MM.1S (cell line): ENCODE results near the gene KIAA1210.

Experiments
- EZH2 ChIP-seq: fragments of 300-600 bp; sonication (generic); optimal IDR thresholded peaks from 2 replicates; pipeline ENCODE3; 2017; ENCODE audit warnings: low read depth, mild to moderate bottlenecking, antibody characterized with exemption, low read length, mixed read lengths
- TF ChIP-seq, protein P1 (sequence below): fragments of 300-600 bp; sonication (generic); IDR thresholded peaks from 2 replicates; pipeline ENCODE4 v1.5.1; 2016; ENCODE audit warnings: antibody characterized with exemption, low read length, mixed read lengths

DNA sequence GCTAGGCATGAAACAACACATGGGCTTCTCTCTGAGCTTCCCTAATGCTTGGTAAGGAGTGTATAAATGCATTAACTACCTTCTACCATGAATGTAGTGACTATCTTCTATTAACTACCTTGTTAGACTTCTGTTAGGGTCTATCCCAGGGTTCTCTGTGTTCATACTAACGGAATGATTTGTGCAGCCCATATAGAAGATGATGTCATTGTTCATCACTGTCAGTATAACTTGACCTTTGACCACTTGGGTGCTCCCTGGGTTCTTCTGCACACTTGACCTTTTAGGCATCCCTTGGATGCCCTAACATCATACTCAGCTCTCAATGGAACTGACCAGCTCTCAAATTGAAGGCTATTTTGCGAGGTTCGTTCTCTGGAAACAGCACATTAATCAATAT lies 85.6 kb downstream of the KIAA1210 start:
- TF ChIP-seq, protein P1, sequence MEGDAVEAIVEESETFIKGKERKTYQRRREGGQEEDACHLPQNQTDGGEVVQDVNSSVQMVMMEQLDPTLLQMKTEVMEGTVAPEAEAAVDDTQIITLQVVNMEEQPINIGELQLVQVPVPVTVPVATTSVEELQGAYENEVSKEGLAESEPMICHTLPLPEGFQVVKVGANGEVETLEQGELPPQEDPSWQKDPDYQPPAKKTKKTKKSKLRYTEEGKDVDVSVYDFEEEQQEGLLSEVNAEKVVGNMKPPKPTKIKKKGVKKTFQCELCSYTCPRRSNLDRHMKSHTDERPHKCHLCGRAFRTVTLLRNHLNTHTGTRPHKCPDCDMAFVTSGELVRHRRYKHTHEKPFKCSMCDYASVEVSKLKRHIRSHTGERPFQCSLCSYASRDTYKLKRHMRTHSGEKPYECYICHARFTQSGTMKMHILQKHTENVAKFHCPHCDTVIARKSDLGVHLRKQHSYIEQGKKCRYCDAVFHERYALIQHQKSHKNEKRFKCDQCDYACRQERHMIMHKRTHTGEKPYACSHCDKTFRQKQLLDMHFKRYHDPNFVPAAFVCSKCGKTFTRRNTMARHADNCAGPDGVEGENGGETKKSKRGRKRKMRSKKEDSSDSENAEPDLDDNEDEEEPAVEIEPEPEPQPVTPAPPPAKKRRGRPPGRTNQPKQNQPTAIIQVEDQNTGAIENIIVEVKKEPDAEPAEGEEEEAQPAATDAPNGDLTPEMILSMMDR = no peak
- TF ChIP-seq EZH2 = no peak
